VCaP (cell line): ENCODE results near the gene MB.

Experiments
- H3K27ac ChIP-seq: fragments of 450-650 bp; 2 replicates; pipeline ENCODE4 v1.5.1; 2017
- TF ChIP-seq, protein P1 (sequence below): fragments of 450-650 bp; conservative IDR thresholded peaks from 2 replicates; pipeline ENCODE4 v1.5.1; 2017; ENCODE audit warnings: mild to moderate bottlenecking, moderate library complexity

The MB gene

DNA sequence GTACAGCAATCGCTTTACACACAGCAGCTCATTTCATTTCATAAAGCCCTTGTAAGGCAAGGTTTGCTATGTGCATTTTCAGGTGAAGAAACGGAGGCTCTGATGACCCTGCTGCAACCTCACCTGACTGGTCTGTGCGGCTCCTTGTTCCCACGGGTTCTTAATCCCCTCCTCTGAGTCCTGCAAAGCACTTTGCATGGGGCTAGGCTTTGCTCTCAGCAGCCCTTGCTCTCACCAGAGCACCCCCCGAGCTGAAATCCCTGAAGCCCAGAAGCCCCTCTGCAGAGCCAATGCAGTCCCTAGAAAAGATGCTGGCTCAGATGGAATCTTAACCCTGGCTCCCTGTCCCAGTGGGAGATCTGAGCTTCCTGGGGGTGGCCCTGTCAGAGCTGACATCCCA lies 20.1 kb upstream of the MB start:
- no peak overlapping the region for H3K27ac ChIP-seq
- TF ChIP-seq, protein P1, sequence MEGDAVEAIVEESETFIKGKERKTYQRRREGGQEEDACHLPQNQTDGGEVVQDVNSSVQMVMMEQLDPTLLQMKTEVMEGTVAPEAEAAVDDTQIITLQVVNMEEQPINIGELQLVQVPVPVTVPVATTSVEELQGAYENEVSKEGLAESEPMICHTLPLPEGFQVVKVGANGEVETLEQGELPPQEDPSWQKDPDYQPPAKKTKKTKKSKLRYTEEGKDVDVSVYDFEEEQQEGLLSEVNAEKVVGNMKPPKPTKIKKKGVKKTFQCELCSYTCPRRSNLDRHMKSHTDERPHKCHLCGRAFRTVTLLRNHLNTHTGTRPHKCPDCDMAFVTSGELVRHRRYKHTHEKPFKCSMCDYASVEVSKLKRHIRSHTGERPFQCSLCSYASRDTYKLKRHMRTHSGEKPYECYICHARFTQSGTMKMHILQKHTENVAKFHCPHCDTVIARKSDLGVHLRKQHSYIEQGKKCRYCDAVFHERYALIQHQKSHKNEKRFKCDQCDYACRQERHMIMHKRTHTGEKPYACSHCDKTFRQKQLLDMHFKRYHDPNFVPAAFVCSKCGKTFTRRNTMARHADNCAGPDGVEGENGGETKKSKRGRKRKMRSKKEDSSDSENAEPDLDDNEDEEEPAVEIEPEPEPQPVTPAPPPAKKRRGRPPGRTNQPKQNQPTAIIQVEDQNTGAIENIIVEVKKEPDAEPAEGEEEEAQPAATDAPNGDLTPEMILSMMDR: no peak

DNA sequence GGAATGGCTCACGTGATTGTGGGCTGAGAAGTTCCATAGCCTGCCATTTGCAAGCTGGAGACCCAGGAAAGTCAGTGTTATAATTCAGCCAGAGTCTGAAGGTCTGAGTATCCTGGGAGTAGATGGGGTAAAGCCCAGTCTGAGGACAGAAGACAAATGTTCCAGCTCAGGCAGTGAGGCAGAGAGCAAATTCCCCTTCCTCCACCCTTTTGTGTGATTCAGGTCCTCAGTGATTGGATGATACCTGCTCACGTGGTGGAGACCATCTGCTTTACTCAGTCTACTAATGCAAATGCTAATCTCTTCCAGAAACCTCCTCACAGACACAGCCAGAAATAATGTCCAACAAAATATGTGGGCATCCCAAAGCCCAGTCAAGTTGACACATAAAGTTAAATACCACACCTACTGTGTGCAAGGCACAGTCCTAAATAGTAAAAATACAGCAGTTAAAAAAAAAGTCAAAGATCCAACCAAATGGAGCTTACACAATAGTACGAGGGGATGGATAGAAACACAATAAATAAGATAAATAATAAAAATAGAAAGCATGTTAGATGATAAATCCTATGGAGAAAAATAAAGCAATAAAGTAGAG lies 17.9 kb upstream of the MB start:
- TF ChIP-seq, protein P1: no peak
- no peak overlapping the region for H3K27ac ChIP-seq

DNA sequence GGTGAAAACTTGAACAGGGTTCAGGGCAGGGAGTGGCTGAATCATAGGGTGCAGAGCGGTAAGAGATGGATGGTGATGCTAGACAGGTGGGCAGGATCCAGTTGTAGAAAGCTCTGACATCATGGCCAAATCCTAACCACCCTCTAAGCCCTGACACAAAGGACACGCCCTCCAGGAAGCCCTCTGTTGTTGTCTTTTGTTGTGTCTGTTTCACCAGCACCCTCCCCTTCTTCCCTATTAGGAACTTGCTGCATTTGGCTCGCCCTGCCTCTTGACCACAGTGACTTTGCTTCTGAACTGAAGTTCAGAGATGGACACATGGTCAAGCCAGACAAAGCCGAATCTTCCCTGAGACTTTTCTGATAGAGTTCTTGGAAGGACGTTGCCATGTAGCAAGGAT lies 16.9 kb upstream of the MB start:
- no peak overlapping the region for H3K27ac ChIP-seq
- TF ChIP-seq, protein P1: no peak

DNA sequence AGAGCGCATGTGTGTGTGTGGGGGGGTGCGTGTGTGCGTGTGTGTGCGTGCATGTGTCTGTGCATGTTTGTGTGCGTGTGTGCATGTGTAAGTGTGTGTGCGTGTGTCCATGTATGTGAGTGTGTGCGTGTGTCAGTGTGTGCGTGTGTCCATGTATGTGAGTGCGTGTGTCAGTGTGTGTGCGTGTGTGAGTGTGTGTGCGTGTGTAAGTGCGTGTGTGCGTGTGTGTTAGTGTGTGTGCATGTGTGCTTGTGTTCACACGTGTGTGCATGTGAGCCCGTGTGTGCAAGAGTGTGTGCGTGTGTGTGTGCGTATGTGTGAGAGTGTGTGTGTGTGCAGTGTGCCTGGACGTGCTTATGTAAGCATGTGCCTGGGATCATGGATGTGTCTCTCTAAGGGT lies 16.4 kb upstream of the MB start:
- TF ChIP-seq, protein P1: no peak
- no peak overlapping the region for H3K27ac ChIP-seq

DNA sequence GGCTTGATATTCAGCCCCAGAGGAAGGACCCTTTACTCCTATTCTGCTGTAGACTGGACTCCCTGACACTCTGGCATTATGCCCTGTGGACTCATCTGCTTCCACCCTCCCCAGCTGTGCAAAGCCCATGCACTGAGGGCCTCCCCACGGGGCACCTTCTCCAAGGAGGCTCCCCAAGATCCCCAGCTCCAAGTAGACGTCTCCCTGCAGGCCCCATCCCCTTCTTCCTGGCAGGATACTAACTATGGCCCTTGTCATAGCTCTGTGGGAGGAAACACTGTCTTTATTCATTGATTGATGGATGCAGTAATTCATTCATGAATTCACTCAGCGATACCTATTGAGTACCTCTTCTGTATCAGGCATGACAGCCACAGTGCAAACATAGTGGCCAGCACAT lies 15.8 kb upstream of the MB start:
- no peak overlapping the region for H3K27ac ChIP-seq
- TF ChIP-seq, protein P1: no peak

DNA sequence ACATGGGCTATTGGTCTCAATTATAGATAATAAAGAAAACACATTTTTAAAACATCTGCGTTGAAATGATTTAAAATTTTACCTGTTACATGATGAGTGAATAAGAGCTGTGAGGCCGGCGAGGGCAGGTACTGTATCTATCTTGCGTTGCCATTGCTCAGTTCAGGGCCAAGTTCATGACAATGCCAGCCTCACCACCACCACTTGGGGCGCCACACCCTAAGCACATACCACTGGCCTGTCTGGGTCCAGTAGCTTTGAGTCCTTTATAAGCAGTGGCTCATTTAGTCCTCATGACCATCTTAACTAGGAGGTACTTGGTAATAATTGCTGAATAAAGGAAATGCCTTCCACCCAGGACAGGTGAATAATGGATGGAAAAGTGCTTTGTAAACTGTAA lies 14.5 kb upstream of the MB start:
- H3K27ac ChIP-seq: no peak overlapping the region
- TF ChIP-seq, protein P1: peak; percentile 50; the same call in 1 of the 2 replicates

DNA sequence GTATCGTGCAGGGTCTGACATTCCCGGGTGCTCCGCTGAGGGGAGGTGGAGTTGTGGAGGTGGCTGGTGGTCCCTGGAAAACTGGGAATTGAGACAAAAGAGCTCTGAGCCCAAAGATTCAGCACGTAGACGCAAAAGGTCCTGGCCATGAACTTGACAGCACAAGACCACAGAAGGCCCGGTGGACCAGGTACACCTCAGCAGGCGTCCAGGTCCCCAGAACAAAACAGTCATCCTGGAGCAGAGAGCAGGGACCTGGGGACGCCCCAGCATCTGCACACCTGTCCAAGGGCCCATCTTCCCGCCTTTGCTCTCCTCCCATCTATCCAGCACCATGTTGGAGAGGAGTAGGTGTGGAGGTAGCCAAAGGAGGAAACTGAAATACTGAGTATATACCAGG lies 13.8 kb upstream of the MB start:
- no peak overlapping the region for H3K27ac ChIP-seq
- TF ChIP-seq, protein P1: no peak
